Hepatocyte (in vitro differentiated cells): ENCODE measurements around the gene GLI3.

Experiments
- CTCF ChIP-seq: fragments of 200-600 bp; sonication (generic); IDR thresholded peaks from 2 replicates; pipeline ENCODE4 v1.5.1; 2016; ENCODE audit warnings: antibody characterized with exemption, mild to moderate bottlenecking; ENCODE audit not compliant: poor library complexity
- EZH2phosphoT487 ChIP-seq: fragments of 200-600 bp; sonication (generic); IDR thresholded peaks from one replicate; pipeline ENCODE4 v1.6.1; 2018; ENCODE audit warnings: antibody characterized with exemption, mild to moderate bottlenecking, low read depth, moderate library complexity; ENCODE audit not compliant: unreplicated experiment, severe bottlenecking

- TF ChIP-seq EZH2phosphoT487 (no peak), CTCF (no peak)
These were observed 20.0 kb downstream of the GLI3 start for GRCh38 chr7:42217053-42217452.
